HuH-7 (cell line): ENCODE data around the gene HDAC7.
A peak's percentile ranks its signal among the peaks of the same experiment; 100 is the strongest.

Experiments
- DNase-seq: peaks from one replicate; pipeline ENCODE4 v3.0.0; 2011; ENCODE audit warnings: low spot score

The HDAC7 gene

DNA sequence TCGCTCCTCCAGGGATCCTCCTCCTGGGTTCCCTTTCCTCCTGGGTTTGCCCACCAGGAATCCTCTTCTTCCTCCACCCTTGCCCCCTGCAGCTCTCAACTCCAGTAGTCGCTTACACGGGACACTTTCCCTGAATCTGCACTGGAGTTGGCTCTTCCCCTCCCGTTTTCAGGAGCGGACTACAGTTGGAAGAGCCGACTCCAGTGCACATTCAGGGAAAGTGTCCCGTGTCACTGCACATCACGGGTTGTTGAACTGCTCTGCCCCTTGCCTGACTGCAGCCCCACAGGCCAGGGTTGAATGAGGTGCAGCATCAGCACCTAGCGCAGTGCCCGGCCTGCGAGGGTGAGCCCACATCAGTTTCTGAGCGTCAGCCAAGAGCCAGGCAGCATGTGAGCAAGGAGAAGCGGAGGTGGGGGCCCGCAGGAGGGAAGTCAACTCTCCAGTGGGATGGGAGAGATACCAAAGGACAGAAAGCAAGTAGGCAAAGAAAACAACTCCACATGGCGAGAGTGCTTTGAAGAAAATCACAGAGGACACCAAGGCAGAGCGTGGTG is 74.1 kb downstream of the HDAC7 start:
- DNase-seq = no peak

DNA sequence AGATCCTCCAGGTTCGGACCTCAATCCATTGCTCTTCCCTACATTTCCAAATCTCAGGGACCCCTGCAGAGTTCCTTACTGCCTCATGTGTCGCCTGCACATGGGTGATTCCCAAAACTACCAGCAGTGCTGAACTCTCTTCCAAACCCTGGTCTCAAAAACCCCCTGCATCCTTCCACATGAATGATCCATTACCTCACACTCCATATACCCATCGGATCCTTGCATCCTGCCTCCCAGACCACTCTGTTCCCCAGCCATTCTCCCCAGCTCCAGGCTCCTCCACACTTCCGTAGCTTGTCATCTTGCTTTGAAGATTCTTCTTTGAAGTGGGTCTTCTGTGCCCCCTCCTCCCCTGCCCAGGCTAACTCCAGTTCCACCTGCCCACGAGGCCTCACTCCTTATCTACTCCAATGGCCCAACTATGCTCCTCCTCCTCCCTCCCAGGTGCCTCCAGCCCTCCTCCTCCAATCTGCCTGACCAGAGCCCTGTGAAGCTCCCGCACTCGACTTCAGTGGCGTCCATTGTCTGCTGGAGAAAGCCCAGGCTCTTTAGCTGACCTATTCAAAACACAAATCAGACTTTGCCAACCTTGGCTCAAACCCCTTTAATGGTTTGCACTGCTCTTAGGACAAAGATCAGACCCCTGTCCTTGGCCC is 74.8 kb downstream of the HDAC7 start:
- no peak for DNase-seq

DNA sequence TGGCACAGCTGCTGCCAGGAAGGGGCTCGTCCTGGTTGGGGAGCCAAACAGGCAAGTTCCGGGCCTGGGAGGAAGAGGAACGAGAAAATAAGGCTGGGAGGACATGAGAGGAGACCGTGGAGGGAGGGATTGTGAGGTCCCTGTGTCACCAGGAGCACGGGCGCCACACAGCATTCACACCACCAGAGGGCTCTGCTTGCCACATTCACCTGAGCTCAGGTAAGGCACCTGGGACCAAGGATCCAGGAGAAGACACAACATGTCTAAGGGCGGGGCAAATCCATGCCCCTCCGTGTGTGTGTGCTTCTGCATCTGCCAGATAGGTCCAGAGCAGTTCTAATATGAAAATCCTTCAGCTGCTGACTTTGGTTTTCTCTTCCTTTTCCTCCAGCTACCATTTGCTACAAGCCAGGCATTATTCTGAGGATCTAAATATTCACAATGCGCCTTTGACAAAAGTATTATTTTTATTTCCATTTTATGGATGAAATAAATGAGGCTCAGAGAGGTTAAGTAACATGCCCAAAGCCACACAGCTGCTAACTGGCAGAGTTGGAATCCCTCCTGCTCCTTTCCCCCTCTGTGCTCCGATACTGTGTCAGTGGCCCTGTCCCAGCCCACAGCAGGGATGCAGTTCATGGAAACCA is 75.6 kb downstream of the HDAC7 start:
- peak; percentile 83 for DNase-seq

DNA sequence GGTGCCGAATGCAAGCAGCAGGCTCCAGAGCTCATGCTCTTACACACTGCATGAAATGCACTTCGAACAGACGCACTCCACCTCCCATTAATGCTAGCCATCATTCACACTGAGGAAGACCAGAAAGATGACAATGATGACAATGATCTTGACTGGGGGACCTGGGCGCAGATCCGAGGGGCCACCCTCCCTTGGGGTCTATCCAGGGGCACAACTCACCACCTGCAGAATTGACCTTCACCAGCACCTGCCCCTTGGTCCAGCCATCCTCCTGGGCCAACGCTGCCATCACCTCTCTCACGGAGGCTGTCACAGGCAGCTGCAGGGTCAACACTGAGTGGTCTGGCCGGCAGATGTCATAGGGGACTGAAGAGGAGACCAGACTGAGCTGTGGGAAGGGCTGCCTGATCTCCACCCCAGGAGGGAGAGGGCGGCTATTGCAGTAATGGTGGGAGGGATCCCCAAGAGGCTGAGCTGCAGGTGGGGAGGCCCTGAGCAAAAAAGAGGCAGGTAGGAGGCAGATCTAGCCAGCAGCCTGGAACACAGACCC is 76.3 kb downstream of the HDAC7 start:
- DNase-seq = no peak

DNA sequence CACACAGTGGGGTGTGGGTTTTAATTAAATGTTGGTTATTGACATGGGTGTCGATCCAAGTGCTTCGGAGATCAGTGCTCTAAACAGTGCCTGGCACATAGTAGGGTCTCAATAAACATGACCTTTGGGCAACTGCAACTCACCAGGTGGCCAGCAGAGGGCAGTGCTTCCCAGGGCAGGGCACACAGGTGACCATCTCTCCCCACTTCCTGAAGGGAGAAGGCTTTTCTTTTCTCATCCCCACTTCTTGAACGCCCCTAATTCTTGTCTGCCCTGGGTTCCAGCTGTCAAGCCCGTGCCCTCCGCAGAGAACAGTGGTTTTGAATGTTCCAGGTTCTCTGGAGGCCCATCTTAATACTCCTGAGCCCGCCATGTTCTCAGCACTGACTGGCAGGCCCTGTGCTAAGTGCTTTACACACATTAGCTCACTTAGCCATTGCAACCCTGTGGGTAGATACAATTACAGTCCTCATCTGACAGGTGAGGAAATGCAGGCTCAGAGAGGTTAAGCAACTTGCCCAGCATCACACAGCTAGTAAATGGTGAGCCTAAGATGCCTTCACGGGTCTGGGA is 77.4 kb downstream of the HDAC7 start:
- DNase-seq = peak; percentile 74

DNA sequence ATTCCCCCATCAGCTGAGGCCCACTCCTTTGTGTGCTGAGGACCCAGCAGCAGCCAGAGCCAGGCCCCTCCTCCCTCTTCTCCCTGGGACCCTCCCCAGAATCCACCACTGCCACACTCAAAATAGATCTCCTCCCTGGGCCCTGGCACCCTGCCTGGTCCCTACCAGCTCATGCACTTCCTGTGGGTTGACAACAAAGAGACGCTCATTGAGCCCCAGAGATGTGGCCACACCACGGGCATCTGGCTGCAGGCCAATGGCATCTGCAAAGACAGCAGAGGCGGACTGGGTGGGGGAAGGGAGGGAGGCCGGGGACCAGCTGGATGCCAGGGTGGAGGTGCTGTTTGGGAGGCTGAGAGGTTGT is 78.4 kb downstream of the HDAC7 start:
- no peak for DNase-seq

DNA sequence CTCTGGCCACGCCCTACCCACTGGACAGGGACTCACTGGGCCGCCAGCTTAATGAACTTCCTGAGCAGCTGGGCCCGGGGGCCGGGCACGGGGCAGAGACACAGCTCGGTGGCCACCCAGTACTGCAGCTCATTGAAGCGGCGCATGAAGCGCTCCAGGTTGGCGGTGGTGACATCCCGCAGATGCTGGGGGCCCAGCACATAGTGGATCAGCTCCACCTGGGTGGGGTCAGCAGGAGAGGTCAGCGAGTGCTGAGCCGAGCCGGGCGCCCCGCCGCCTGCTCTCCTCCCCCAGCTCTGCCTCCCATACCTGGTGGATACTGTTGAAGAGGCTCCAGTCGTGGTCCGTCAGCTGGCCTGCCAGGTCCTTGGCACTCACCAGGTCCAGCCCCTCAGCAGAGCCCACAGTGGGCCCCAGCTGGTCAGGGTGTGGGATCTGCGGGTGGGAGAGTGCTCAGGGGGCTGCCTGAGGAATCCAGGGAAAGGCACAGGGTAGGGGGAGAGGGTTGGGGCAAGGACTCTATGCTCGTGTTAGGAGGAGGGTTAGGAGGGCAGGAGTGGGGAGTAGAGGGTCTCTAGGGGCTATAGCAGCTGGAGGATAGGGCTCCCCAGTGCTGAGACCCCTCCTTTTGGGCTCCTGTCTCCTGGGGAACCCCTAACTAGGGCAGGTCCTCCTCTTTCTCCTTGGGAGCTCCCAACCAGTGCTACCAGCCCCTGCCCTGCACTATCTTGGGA is 78.9 kb downstream of the HDAC7 start:
- no peak for DNase-seq

DNA sequence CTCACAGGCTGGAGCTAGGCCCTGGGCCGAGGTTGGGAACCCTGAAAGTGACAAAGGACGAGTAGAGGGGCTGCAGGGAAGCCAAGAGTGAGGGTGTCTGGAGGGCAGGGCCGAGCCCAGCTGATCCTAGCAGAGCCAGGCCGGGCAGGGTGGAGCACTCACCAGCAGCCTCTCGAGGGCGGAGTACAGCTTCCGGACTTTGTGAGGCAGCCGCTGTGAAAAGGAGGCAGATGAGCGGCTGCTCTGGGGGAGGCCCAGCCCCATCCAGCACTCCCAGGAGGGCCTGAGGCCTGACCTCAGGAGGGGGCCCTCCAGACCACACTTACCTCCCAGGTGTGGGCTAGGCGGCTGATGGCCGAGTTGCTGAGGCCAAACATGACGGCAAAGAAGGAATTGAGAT is 79.7 kb downstream of the HDAC7 start:
- DNase-seq = peak; percentile 53

DNA sequence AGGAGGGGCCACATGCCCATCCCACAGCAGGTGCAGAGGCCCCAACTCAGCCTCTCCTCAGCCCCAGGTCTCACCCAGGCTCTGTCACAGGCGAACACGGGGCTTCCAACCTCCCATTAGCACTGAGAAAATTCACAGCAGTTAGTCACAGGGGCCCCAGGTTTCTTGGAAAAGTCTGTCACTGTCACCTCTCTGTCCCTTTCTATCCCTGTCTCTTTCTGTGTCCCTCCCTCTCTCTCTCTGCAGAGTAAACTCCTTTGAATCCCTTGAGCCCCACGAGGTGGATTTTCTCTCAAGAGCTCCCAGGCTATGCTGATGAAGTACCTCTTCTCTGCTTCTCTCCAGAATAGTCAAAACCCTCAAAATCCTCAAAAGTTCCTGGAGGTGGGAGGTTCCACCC is 80.4 kb downstream of the HDAC7 start:
- DNase-seq = no peak

DNA sequence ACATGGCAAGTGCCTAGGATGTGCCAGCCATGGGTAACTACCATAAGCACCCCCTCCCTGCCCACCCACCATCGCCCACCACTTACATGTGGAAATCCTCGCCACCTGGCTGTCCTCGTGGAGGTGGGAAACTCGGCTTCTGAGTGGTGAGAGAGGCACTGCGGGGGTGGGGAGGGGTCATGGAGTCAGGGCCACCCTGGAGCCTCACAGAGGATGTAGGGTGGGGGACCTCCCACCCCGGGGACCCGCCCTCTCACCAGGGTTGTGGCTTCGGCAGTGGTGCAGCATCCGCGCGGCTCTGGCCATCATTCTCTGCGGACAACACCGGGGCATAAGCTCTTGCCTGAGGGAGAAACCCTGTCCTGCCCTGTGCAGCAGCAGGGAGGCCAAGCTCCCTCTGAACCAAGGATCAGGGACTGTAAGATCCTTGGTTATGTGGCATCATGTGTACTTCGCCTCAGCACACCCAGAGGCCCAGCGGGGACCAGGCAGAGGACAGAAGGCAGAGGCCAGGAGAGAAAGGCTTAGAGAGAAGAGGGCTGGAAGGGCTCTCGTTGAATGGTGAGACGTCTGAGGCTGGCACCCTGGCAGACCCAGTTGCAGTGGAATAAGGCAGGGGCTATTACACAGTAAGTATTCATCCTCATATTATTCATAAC is 81.6 kb downstream of the HDAC7 start:
- no peak for DNase-seq

DNA sequence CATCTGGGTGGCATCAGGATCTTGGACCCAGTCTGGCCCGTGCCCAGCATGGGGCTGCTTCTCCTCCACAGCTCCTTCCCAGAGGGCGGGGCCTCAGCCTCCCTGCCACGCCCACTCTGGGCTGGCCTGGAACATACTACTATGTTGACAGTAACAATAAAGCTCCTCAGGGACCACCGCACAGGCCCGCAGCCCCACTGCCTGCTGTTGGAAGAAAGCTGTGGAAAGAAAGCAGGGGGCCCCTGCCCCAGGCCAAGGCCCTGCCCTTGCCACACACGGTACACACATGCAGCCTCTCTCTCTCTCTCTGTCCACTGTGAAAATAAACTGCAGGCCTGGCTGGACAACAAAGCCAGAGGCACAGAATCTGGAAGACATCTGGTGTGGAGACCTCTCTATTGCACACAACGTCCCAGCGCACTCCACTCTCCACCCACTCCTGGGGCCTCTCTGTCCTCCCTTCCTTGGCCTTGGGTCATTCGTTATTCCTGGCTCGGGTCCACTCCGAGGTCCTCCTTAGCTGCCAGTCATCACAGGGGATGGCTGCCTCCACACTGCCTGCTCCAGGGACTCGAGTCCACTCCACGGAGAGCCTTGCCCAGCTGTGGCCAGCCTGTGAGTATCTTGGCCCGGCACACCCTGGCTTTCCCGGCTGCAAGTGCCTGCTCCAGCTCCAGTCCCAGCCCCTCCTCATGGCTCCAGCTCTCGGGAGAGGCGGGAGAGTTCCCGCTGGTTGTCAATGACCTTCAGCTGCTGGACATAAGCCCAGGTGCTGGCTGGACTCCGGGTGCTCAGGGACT is 82.6 kb downstream of the HDAC7 start:
- DNase-seq = no peak

DNA sequence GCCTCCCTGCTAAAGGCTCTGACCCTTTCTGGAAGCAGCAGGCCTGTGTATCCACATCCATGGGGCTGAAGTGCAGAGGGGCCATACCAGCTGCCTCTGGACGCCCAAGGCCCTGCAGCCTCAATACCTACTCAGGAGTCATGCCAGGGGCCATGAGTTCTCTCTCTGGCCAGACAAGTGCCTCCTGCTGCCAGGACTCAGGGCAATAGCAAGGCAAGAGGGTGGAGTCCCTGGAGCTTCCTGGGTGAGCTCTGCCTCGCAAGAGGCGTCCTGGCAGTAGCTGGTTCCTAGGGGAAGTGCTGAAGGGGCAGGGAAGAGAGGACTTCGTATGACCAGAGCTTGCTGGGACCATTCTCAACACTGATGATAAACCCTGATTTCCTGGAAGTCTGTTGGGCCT is 83.5 kb downstream of the HDAC7 start:
- DNase-seq = no peak

DNA sequence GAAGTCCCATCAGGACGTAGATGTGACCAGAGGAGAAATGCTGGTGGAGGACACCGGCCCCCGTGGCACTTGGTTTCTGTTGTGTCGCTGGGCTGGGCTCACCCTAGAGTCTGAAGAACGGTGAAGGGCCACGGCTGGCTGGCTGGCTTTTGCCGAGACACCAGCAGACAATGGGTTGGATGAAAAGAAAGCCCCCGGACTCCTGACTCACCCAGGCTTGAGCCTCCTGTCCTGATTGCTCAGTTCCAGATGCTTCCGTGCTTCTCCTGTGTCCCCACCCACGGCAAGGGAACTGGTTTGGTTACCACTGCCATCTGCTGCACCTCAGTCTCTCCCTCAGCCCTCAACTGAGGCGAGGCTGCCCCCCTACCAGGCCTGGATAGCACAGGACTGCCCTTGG is 84.1 kb downstream of the HDAC7 start:
- no peak for DNase-seq

DNA sequence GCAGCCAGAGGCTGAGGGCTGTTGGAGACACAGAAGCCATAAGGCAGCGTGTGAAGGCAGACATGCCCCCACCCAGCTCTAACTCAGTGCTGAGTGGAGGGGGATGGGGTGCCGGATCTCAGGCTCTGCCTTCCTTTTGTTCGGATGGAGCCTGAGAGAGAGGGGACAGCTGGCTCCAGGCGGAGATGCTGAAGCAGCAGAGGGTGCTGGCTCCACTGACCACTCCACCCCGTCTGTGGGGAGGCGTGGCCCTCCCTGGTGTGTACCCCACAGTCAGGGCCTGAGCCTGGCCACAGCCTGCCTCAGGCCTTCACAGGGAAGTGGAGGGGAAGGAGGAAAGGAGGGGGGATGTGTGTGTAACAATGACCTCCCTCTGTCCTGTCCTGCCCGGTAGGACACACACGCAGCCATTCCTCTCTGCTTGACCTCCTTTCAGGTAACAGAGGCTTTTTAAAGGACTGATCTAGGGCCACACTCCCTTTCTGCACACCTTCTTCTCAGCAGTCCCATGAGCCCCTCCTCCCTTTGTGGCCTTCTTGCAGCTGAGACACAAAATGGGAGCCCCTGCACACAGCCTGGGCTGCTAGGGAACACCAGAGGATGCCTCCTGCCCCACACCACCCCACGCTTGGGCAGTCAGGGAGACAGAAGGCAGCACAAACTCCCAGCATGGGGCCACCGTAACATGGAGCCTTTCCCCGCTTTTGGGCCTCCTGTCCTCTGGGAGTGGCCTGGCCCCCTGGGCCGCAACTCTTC is 84.8 kb downstream of the HDAC7 start:
- DNase-seq = no peak

DNA sequence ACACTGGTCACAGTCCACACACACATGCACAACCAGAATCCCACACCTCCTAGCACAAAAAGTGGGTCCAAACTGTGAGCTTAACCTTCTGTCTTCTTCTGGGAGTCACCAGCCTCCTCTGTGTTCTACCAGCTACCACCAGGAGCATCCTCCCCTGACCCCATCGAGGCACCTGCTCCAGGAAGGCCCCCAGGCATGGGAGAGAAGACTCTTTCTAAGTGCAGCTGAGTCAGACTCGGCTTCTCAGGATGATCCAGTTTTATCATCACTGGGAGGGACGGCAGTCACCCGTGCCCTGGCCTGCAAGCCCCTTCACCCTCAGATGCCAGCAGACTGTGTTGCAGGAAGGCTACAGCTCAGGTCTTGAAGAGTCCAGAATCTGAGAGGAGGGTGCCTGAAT is 86.6 kb downstream of the HDAC7 start:
- no peak for DNase-seq
